NT2/D1 (cell line): Measurements from ENCODE around the gene NAALADL2.

Experiments
- YY1 ChIP-seq: IDR thresholded peaks from 2 replicates; pipeline ENCODE4 v1.6.1; 2011; ENCODE audit not compliant: insufficient read length, insufficient read depth
- ZNF274 ChIP-seq: IDR thresholded peaks from 2 replicates; pipeline ENCODE4 v1.6.1; 2011; ENCODE audit warnings: mild to moderate bottlenecking, low read depth, low read length

- TF ChIP-seq ZNF274 (no peak), YY1 (no peak)
These were observed 399.6 kb downstream of the NAALADL2 start for GRCh38 chr3:175258763-175259162.
